Heart right ventricle (tissue), 16 donors: ENCODE results near the gene PLXNC1. TPM values are rescaled to one million over a fixed set of nuclear protein-coding genes. Genes with fewer than 3 reads are reported as not detected.

ENCODE experiments used
- ATAC-seq, 8 donors: fragments of 200-7000 bp; cut with Tn5 transposase; one replicate each; pipeline ENCODE4 v1.9.1; 2020; ENCODE audit warnings: mild to moderate bottlenecking in 8 of 8, moderate library complexity in 8 of 8, moderate number of reproducible peaks in 1 of 8
- DNase-seq, 2 donors: peaks; one replicate each; pipeline ENCODE4 v3.0.0-alpha.2; 2020
- H3K27ac ChIP-seq, 10 donors: fragments of 200-600 bp; sonication (generic) in 2 of 10; one replicate each; pipeline versions ENCODE4 v1.5.0 to v1.8.0; 2020 to 2022; ENCODE audit warnings: mild to moderate bottlenecking in 3 of 10
- H3K27me3 ChIP-seq, 7 donors: fragments of 200-600 bp; one replicate each; pipeline ENCODE4 v1.8.0; 2021 to 2022; ENCODE audit warnings: mild to moderate bottlenecking in 2 of 7
- H3K36me3 ChIP-seq, 9 donors: fragments of 200-600 bp; sonication (generic) in 1 of 9; one replicate each; pipeline versions ENCODE4 v1.5.0 to v1.8.0; 2020 to 2022; ENCODE audit warnings: mild to moderate bottlenecking in 2 of 9
- H3K4me1 ChIP-seq, 9 donors: fragments of 200-600 bp; sonication (generic) in 1 of 9; one replicate each; pipeline versions ENCODE4 v1.5.0 to v1.8.0; 2020 to 2022; ENCODE audit warnings: mild to moderate bottlenecking in 4 of 9
- H3K4me3 ChIP-seq, 10 donors: fragments of 200-600 bp; sonication (generic) in 2 of 10; one replicate each; pipeline versions ENCODE4 v1.5.0 to v1.8.0; 2020 to 2022; ENCODE audit warnings: mild to moderate bottlenecking in 7 of 10, moderate library complexity in 2 of 10
- H3K9me3 ChIP-seq, 11 donors: fragments of 200-600 bp in 10 of 11; sonication (generic) in 2 of 11; one replicate each; pipeline versions ENCODE4 v1.5.0 to v1.8.0; 2013 to 2022; ENCODE audit warnings: mild to moderate bottlenecking in 2 of 11, control low read depth in 1 of 11, moderate library complexity in 1 of 11
- CTCF ChIP-seq, 9 donors: fragments of 200-600 bp; sonication (generic) in 2 of 9; IDR thresholded peaks; one replicate each; pipeline versions ENCODE4 v1.5.0 to v1.8.0; 2021 to 2022; ENCODE audit warnings: antibody characterized with exemption in 9 of 9, mild to moderate bottlenecking in 5 of 9, moderate library complexity in 1 of 9
- WGBS, 2 donors: extraction: QIAGEN DNeasy Blood & Tissue Kit; methylation state at CpG; one replicate each; pipeline ENCODE4 v1.1.7; 2013; ENCODE audit warnings: inconsistent platforms in 1 of 2; 5-methylcytosine and 5-hydroxymethylcytosine counted together
- intact Hi-C, 10 donors: fragments of 100-400 bp; cut with DNase I; formaldehyde crosslinking; loops; one replicate each; pipeline versions ENCODE4 v1.11.1 to v1.14.2; 2022
- long read RNA-seq, 3 donors: library from polyadenylated mRNA; unstranded; transcript quantifications; one replicate each; pipeline ENCODE4 v2.0.0, GENCODE V29; 2020 to 2021
- polyA plus RNA-seq, 2 donors: library from polyadenylated mRNA; stranded (reverse); fragments of 200-250 nt; gene quantifications; one replicate each; pipeline ENCODE4 v1.2.3, GENCODE V29; 2013
- total RNA-seq, 10 donors: library from RNA; stranded (reverse); fragmentation: NEBNext Ultra II Directional in 3 of 10; extraction: Animal tissue kit (Norgen Biotek cat#: 25700) in 3 of 10; gene quantifications; one replicate each; pipeline versions ENCODE4 v1.2.1 to v1.2.4, GENCODE V29; 2021 to 2023
- donor health status: Arrhythmogenic right ventricular cardiomyopathy.
- donor health status: ischemic (EF 13 %, LVEDD 7.1; RV severe dilation, severe dysfunction).
- donor health status: healthy with polysubstance abuse.
- donor health status: DM: no; HTN: yes; CAD: no.
- donor health status: DM: no; HTN: no; CAD: no.
- donor health status: ischemic (EF 25% LVEDD 6.9; RV normal size, moderate dysfunction).
- donor health status: ischemic (EF 25% LVEDD 5.7; RV mildly dilated, moderate dysfunction).
- donor health status: healthy.
- donor health status: DM: yes; HTN: yes; CAD: no.
- donor health status: Ischemic cardiomyopathy.
- donor health status: ischemic (EF 35%, LVEDD 5.7; RV mildly dilated, moderate dysfunction).
- donor health status: nonischemic (EF 11% LVEDD 7.7; RV severe dilation, severe dysfunction).
- donor health status: DM: yes; HTN: yes; CAD: no.
- donor health status: PGD.
- donor health status: ischemic (EF 29% LVEDD 5.4; RV normal size, mild dysfunction).
- donor health status: nonischemic (EF 23%, LVEDD 6.1; RV moderate dilation, normal function).

The PLXNC1 gene
- total RNA-seq: 1 to 10 TPM; 1.0 to 8.5 (median 3.0) TPM
- 1 to 10 TPM in 1 of 2 donors, under 1 TPM in 1; 0.72 to 1.1 TPM for polyA plus RNA-seq
- long read RNA-seq, donor 1, partial matches to known transcripts: 0 of 7 reads
- long read RNA-seq, donor 1, other reads (novel, unspliced or antisense): 6 of 7 reads
- long read RNA-seq, donor 2, partial matches to known transcripts: 2 of 5 reads
- long read RNA-seq, donor 2, other reads (novel, unspliced or antisense): 3 of 5 reads
- long read RNA-seq, donor 3, partial matches to known transcripts: 0 of 6 reads
- long read RNA-seq, donor 3, other reads (novel, unspliced or antisense): 5 of 6 reads

GRCh38 chr12:94147991-94148738, at the start of gene PLXNC1:
TSS of gene PLXNC1 (plus strand) at chr12:94148577. CDS start at chr12:94148972, 395 bp downstream.
- Histone ChIP-seq H3K4me1 (peaks cover 5 to 52% (median 18%) of the 10 kb centered on the region in 9 donors), H3K27me3 (peaks cover 0 to 27% (median 12%) of the 10 kb centered on the region in 7 donors), H3K9me3 (no peaks in the 10 kb centered on the region), H3K27ac (peak within 1 kb of the TSS in 4 of 10 donors; percentile 13 to 87 (median 20)), H3K36me3 (no peaks in the 10 kb centered on the region), H3K4me3 (peak within 1 kb of the TSS; percentile 40 to 78 (median 66))
- no peak for TF ChIP-seq CTCF (IDR thresholded peaks at IDR 0.05)
- WGBS, 2 donors: 0 to 1% methylated on average over 53 to 72 of the region's 75 CpGs
- ATAC-seq (peak; percentile 28 to 69 (median 58)), DNase-seq (peak; percentile 50 to 63)
- intact Hi-C loops: loop anchor here in 8 of 10 donors (2.0 to 10.0 kb wide), 10 partner anchors 117 to 617 kb away; no protein-coding TSS in a partner anchor

- Histone ChIP-seq H3K36me3 (no peaks in the 10 kb centered on the region), H3K4me3 (no peak overlapping the region), H3K9me3 (no peaks in the 10 kb centered on the region), H3K27ac (no peak overlapping the region), H3K27me3 (peaks cover 0 to 21% (median 0%) of the 10 kb centered on the region in 7 donors), H3K4me1 (peaks cover 0 to 26% (median 12%) of the 10 kb centered on the region in 9 donors)
- intact Hi-C loops: loop anchor here in 4 of 10 donors (5.0 to 10.0 kb wide), 3 partner anchors 104 to 334 kb away; no protein-coding TSS in a partner anchor
- WGBS, 2 donors: 94 to 97% methylated on average over 3 of the region's 3 CpGs
- TF ChIP-seq CTCF (IDR thresholded peaks at IDR 0.05): no peak
- no peak for ATAC-seq
- no peak for DNase-seq
These were observed 49.2 kb upstream of the PLXNC1 start for GRCh38 chr12:94099191-94099590.

- Histone ChIP-seq H3K27ac (peak overlapping the region in 1 of 10 donors; percentile 7), H3K9me3 (no peaks in the 10 kb centered on the region)
- intact Hi-C loops: loop anchor here (2.0 to 10.0 kb wide), 15 partner anchors 105 to 599 kb away; partner anchors contain the start of gene CRADD (in 5 of the 10)
These were observed 48.7 kb upstream of the PLXNC1 start for GRCh38 chr12:94099632-94100031.

More at GRCh38 chr12:94099632-94100031, 48.7 kb upstream of the PLXNC1 start:
- no peak overlapping the region for H3K4me3 ChIP-seq
- ATAC-seq (peak in 1 of 8 donors; percentile 14), DNase-seq (no peak)
- WGBS, 2 donors: 52 to 55% methylated on average over 10 of the region's 10 CpGs
- peaks cover 0 to 26% (median 12%) of the 10 kb centered on the region in 9 donors for H3K4me1 ChIP-seq
- H3K27me3 ChIP-seq: peaks cover 0 to 21% (median 0%) of the 10 kb centered on the region in 7 donors
- TF ChIP-seq CTCF (IDR thresholded peaks at IDR 0.05): no peak
- H3K36me3 ChIP-seq: no peaks in the 10 kb centered on the region
